HepG2 (cell line): ENCODE measurements around the gene SLCO2A1. TPM values are rescaled to one million over a fixed set of nuclear protein-coding genes. Genes with fewer than 3 reads are reported as not detected.

Experiments
- ARNTL ChIP-seq: sonication (generic); formaldehyde crosslinking; IDR thresholded peaks from 2 replicates; pipeline ENCODE4 v1.4.0; 2020; ENCODE audit warnings: mild to moderate bottlenecking, missing genetic modification reagents
- CENPBD1 ChIP-seq: sonication (generic); formaldehyde crosslinking; IDR thresholded peaks from 2 replicates; pipeline ENCODE4 v1.8.0; 2022; ENCODE audit warnings: missing genetic modification reagents, low read depth, mild to moderate bottlenecking, borderline replicate concordance
- GRHL1 ChIP-seq: sonication (generic); formaldehyde crosslinking; conservative IDR thresholded peaks from 2 replicates; pipeline ENCODE4 v1.8.0; 2022; ENCODE audit warnings: missing genetic modification reagents
- IRF2 ChIP-seq: IDR thresholded peaks from 2 replicates; pipeline ENCODE4 v1.6.1; 2018; ENCODE audit warnings: missing genetic modification reagents, missing compliant biosample characterization
- KDM5B ChIP-seq: sonication (generic); formaldehyde crosslinking; IDR thresholded peaks from 2 replicates; pipeline ENCODE4 v1.4.0; 2020; ENCODE audit warnings: missing genetic modification reagents, mild to moderate bottlenecking, borderline replicate concordance
- NR0B2 ChIP-seq: sonication (generic); formaldehyde crosslinking; IDR thresholded peaks from 2 replicates; pipeline ENCODE4 v1.4.0; 2020; ENCODE audit warnings: mild to moderate bottlenecking, missing genetic modification reagents
- SMAD1 ChIP-seq: sonication (generic); formaldehyde crosslinking; IDR thresholded peaks from 2 replicates; pipeline ENCODE4 v1.4.0; 2020; ENCODE audit warnings: missing genetic modification reagents, low read depth, mild to moderate bottlenecking, borderline replicate concordance
- TEAD2 ChIP-seq: sonication (generic); formaldehyde crosslinking; IDR thresholded peaks from 2 replicates; pipeline ENCODE4 v1.9.0; 2021; ENCODE audit warnings: missing genetic modification reagents
- TSC22D2 ChIP-seq: sonication (generic); formaldehyde crosslinking; IDR thresholded peaks from 2 replicates; pipeline ENCODE4 v1.5.1; 2020; ENCODE audit warnings: missing genetic modification reagents, mild to moderate bottlenecking, borderline replicate concordance
- ZFP82 ChIP-seq: sonication (generic); formaldehyde crosslinking; IDR thresholded peaks from 2 replicates; pipeline ENCODE4 v1.5.1; 2020; ENCODE audit warnings: mild to moderate bottlenecking, missing genetic modification reagents, borderline replicate concordance
- ZNF546 ChIP-seq: sonication (generic); formaldehyde crosslinking; conservative IDR thresholded peaks from 2 replicates; pipeline ENCODE4 v1.8.1; 2023; ENCODE audit warnings: mild to moderate bottlenecking, missing genetic modification reagents
- ZNF747 ChIP-seq: sonication (generic); formaldehyde crosslinking; IDR thresholded peaks from 2 replicates; pipeline ENCODE4 v1.8.1; 2023; ENCODE audit warnings: missing genetic modification reagents, mild to moderate bottlenecking, borderline replicate concordance
- polyA plus RNA-seq, 8 experiments: library from polyadenylated mRNA; depleted of rRNA in 3 of 8; stranded (reverse) in 7 of 8; unstranded in 1 of 8; fragments of >200 nt; fragmentation: Illumina TruSeq in 4 of 8; extraction: Trizol in 4 of 8; gene quantifications; 2 replicates each; pipeline versions ENCODE4 v1.2.1 to v1.2.3, GENCODE V29; 2011 to 2016; ENCODE audit warnings: low read depth in 4 of 8, missing spikeins in 1 of 8, mixed read lengths in 1 of 8; ENCODE audit not compliant: insufficient read depth in 1 of 8
- total RNA-seq, 5 experiments: library from RNA; depleted of rRNA; stranded (reverse); fragments of >200 nt; fragmentation: Illumina TruSeq; extraction: Trizol; gene quantifications; 2 replicates each; pipeline ENCODE4 v1.2.3, GENCODE V29; 2016; ENCODE audit warnings: low read depth in 1 of 5
- TF ChIP-seq, protein P1 (sequence below): sonication (generic); formaldehyde crosslinking; IDR thresholded peaks from 2 replicates; pipeline ENCODE4 v1.9.0; 2021; ENCODE audit warnings: mild to moderate bottlenecking, missing genetic modification reagents
- TF ChIP-seq, protein P2 (sequence below): sonication (generic); formaldehyde crosslinking; IDR thresholded peaks from 2 replicates; pipeline ENCODE4 v1.4.0; 2020; ENCODE audit warnings: missing genetic modification reagents

The SLCO2A1 gene
- total and polyA plus RNA-seq, 2 of the 13 experiments (the other 11 are each of a cell fraction or from before 2014, with no cell fraction given), result 0.04 TPM; not detected in 1

GRCh38 chr3:134039161-134039862 is 9.6 kb upstream of the SLCO2A1 start (continued):
- TF ChIP-seq TSC22D2 (CRISPR knock-in tag) (no peak), IRF2 (CRISPR knock-in tag) (no peak), SMAD1 (CRISPR knock-in tag) (no peak), ARNTL (CRISPR knock-in tag) (no peak), KDM5B (CRISPR knock-in tag) (peak; percentile 55; the same call in 1 of the 2 replicates), ZFP82 (CRISPR knock-in tag) (no peak), NR0B2 (no peak), TEAD2 (no peak), CENPBD1 (no peak), ZNF747 (no peak), ZNF546 (no peak), GRHL1 (no peak)
- TF ChIP-seq, protein P1, sequence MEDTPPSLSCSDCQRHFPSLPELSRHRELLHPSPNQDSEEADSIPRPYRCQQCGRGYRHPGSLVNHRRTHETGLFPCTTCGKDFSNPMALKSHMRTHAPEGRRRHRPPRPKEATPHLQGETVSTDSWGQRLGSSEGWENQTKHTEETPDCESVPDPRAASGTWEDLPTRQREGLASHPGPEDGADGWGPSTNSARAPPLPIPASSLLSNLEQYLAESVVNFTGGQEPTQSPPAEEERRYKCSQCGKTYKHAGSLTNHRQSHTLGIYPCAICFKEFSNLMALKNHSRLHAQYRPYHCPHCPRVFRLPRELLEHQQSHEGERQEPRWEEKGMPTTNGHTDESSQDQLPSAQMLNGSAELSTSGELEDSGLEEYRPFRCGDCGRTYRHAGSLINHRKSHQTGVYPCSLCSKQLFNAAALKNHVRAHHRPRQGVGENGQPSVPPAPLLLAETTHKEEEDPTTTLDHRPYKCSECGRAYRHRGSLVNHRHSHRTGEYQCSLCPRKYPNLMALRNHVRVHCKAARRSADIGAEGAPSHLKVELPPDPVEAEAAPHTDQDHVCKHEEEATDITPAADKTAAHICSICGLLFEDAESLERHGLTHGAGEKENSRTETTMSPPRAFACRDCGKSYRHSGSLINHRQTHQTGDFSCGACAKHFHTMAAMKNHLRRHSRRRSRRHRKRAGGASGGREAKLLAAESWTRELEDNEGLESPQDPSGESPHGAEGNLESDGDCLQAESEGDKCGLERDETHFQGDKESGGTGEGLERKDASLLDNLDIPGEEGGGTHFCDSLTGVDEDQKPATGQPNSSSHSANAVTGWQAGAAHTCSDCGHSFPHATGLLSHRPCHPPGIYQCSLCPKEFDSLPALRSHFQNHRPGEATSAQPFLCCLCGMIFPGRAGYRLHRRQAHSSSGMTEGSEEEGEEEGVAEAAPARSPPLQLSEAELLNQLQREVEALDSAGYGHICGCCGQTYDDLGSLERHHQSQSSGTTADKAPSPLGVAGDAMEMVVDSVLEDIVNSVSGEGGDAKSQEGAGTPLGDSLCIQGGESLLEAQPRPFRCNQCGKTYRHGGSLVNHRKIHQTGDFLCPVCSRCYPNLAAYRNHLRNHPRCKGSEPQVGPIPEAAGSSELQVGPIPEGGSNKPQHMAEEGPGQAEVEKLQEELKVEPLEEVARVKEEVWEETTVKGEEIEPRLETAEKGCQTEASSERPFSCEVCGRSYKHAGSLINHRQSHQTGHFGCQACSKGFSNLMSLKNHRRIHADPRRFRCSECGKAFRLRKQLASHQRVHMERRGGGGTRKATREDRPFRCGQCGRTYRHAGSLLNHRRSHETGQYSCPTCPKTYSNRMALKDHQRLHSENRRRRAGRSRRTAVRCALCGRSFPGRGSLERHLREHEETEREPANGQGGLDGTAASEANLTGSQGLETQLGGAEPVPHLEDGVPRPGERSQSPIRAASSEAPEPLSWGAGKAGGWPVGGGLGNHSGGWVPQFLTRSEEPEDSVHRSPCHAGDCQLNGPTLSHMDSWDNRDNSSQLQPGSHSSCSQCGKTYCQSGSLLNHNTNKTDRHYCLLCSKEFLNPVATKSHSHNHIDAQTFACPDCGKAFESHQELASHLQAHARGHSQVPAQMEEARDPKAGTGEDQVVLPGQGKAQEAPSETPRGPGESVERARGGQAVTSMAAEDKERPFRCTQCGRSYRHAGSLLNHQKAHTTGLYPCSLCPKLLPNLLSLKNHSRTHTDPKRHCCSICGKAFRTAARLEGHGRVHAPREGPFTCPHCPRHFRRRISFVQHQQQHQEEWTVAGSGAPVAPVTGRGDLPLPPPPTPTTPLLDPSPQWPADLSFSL (CRISPR knock-in tag), result no peak
- TF ChIP-seq, protein P2, sequence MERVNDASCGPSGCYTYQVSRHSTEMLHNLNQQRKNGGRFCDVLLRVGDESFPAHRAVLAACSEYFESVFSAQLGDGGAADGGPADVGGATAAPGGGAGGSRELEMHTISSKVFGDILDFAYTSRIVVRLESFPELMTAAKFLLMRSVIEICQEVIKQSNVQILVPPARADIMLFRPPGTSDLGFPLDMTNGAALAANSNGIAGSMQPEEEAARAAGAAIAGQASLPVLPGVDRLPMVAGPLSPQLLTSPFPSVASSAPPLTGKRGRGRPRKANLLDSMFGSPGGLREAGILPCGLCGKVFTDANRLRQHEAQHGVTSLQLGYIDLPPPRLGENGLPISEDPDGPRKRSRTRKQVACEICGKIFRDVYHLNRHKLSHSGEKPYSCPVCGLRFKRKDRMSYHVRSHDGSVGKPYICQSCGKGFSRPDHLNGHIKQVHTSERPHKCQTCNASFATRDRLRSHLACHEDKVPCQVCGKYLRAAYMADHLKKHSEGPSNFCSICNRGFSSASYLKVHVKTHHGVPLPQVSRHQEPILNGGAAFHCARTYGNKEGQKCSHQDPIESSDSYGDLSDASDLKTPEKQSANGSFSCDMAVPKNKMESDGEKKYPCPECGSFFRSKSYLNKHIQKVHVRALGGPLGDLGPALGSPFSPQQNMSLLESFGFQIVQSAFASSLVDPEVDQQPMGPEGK (CRISPR knock-in tag), result no peak
